Stimulated activated CD8-positive, alpha-beta memory T cell treated with anti-CD3 and anti-CD28 coated beads, Interleukin-4, amount 100 ng/mL, for 1 hour (primary cell): ENCODE measurements around the gene ABCC12.
"Not testable (repeated sequence)": the region's sequence is repeated elsewhere in the genome, so short reads cannot be mapped to it uniquely, and the experiment has no call there.

Experiments used
- DNase-seq, 2 donors: peaks; one replicate each; pipeline ENCODE4 v3.0.0-alpha.2; 2020; ENCODE audit warnings: low read depth in 2 of 2, low spot score in 1 of 2

Gene ABCC12

DNA sequence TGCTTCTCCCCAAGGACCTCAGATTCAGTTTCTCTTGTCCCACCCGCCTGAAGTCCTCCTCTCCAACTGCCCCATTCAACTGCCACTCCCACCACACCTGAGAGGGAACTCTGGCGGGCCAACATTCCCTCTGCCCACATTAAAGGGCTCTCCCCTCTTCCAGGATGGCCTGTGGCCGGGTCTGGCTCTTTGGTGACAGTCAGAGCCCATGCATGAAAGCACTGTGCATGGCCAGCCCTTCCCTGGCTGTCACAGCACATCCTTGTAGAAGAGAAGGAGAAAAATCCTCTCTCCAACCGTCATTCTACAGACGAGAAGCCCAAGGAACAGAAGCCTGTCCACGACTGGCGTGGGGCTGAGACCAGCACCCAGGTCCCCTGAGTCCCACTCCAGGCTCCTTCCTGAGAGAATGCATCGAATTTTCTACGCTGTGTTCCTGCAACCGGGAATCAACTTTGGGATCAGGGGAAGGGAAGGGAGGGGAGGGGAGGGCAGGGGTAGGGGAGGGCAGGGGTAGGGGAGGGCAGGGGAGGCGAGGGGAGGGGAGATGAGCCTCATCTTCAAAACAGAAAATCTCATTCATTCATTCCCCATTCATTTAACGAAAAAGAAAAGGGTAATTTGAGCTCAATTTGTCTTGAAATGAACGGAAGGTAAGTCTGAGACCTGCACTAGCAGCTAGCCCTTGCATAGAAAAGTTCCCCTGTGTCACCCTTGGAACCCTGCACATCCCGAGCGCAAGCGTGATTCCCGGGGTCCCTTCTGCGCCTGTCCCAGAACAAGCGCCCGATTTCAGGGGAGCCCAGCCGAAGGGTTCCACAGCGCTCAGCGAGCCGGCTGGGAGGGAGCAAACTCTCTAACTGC lies at the start of gene ABCC12:
ABCC12 (minus strand) TSS at position 68 of the 864 bp plus-strand sequence. CDS start 9,569 bp downstream, outside the sequence.
- no peak for DNase-seq

DNA sequence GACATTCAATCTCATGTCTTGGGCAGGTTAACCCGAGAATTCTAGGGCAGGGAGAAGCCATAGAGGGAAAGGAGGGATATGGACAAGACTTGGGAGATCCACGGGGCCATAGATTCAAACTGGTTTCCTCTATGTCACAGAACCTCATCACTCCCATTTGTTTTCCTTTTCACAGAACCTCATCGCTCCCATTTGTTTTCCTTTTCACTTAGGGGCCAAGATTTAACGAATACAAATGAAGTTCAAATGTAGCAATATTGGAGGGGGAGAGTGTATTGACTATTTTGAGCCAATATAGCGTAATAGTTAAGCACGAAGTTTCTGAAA lies 49.0 kb upstream of the ABCC12 start:
- DNase-seq, result no peak

DNA sequence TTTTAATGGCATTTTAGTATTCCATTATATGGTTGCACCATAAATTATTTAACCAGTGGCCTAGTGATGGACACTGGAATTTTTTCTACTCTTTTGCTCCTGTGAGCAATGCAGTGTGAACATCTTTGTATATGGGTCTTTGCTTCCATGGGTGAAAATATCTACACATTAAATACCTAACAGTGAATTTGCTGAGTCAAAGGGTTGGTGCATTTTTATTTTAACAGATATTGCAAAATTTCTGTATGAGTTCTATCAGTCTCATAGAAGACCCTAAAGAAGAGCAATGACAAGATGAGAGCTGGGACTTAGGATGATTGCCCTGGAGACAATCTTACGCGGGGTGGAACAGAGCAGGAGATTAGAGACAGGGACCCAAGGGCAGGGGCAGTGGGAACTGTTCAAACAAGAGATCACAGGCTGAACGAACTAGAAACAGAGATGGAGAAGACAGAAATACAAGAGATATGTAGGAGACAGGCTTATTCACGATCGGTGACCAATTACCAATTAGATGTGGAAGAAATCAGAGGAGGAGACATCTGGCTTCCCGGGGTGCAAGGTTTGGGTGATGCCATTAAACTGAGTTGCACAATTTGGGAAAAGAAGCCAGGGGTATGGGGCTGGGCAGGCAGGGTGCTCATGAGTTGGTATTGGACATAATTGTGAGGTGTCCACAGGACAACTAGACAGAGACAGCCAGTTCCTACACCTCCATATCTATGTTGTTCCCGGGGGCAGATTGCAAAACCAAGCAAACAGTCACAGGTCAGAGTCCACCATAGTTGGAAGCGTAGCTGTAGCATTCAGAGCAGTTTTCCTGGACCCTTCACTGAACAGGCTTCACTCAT lies 48.4 kb upstream of the ABCC12 start:
- DNase-seq, result no peak

DNA sequence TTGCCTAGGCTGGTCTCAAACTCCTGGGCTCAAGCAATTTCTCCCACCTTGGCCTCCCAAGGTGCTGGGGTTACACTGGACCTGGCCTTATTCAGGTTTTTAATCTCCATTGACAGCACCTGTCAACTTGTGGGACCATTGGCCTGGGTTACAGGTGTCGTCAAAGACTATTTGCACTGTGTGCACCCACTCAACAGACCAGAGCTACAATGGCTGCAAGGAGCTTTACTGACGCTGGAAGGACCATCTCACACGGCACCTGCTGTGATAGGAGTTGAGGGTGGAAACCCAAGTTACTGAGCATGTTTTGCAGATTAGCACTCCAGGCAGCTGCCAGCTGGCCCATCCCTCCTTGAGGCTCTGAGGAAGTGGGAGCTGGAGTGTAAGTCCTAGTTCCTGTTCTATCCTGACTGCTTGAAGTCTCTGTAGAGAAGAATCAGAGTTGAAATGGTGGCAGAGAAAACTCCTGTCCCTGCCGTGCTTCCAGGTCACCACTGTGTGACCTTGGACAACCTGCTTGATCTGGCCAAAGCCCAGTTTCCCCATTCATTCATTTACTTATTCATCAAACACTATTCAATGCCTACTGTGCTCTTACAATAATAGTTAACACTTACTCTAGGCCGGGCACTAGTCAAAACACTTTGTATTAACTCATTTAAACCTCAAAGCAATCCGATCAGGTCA lies 45.9 kb upstream of the ABCC12 start:
- no peak for DNase-seq

DNA sequence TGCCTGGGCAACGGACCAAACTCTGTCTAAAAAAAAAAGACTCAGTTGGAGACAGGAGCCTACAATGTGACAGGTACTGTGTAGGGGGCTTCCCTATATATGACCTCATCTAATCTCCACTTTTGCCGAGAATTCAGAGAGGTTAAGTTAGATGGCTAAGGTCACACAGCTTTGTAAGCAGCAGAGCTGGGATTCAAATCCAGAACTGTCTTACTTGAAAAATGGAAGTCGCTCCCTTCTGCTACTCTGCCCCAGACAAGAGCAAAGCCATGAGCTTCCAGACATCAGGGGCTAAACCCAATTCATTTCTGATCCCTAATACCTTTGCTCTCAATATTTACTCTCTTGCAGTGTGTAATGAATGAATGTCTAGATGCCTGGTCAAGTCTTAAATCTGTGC lies 41.5 kb upstream of the ABCC12 start:
- no peak for DNase-seq

DNA sequence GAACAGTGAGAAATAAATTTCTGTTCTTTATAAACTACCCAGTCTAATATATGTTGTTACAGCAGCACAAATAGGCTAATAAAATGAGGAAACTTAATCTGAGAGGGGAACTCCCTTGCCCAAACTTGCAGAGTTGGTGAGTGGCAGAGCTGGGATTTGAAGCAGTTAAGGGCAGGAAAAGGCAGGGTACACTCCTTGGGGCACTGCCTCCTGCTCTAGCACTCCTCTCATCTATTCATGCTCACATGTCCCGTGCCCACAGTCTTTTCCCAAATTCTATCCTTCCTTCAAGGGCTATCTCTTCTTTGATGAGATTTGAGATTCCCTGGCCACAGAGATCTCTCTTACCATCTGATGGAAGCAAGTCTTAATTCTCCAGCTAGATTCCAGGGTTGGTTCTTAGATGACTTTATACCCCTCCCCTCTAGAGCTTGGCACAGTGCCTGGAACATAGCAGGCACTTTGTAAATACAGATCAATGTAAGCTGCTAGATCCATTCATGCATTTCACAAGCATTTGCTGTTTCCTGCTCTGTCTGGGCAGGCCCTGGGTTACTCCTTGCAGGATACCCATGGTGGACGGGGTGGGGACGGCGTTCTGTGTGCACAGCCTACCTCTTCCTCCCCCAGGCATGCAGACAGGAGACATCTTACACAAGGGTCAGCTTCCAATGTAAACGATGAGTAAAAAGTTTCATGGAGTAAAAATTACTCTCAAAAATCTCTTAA lies 39.2 kb upstream of the ABCC12 start:
- DNase-seq, result no peak

DNA sequence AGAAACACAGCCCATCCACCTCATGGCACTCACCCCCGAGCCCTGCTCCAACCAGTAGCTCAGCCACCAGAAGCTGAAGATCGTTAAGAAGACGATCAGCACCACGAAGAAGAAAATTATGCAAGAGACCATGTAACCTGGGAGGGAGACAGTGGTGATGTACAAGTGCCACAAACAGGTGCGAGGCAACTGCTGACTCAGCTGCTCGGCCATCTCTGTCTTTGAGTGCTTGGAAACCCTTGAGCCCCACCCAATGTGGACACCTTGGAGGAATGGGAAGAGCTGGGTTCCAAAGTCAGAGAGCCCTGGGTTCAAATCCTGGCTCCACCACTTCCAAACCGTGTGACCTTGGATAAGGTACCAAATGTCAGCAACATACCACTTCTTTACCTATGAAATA lies 38.1 kb upstream of the ABCC12 start:
- no peak for DNase-seq

DNA sequence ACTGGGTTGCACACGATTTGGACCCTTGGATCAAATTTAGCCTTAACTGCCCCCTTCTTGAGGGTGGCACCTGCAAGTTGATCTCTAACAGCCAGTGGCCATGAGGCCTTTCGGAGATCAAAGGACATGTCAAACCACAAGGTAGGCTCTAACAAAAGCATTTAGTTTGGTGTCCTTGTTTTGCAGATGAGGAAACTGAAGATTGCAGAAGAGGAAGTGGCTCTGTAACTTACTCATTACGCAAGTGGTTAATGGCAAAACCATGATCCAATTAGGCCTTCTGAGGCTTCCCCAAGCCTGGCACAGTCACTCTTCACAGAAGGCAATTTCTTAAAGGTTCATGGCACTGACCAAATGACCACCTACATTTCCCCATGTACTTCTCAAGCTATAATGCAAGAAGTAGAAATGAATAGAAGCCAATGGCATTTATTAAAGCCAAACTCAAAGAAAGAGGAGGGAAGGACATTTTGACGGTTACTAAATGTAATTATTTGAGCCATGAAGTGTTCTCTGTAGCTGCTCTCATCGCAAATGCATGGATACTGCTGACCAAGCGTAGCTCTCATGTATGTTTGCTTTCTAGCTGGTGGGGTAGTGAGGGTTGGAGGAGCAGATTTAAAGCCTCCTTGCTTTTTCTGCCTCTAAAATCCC lies 32.8 kb upstream of the ABCC12 start:
- no peak for DNase-seq

DNA sequence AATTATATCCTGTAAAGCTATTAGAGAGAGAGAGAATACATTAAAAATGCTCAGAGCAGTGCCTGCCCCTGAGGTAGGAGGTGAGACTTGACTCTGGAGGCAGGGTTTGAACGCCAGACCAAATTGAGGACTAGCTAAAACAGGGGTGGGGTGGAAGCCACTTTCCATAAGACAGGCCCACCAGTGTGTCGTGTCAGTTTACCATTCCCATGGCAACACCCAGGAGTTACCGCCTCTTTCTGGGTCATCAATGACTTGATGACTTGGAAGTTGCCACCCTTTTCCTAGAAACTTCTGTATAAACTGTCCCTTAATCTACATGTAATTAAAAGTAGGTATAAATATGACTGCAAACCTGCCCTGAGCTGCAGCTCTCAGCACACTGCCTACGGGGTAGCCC lies 32.0 kb upstream of the ABCC12 start:
- no peak for DNase-seq

DNA sequence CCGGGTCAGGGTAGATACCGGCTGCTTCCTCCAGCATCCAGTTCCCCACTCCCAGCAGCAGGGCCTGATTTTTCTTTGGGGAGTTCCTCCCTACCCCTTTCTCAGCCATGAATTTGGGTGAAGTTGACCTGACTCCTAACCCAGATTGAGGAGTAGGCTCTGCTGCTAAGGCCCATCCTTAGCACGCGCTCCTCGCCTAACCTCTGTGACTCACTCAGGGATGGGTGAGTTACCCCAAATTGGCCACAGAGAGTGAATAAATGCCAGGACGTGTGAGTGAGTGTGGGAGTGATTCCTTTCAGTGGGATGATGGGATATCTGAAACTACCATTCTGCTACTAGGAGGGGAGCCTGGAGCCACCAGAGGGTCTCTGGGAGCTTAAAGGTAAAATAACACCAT lies 28.9 kb upstream of the ABCC12 start:
- DNase-seq, result no peak

DNA sequence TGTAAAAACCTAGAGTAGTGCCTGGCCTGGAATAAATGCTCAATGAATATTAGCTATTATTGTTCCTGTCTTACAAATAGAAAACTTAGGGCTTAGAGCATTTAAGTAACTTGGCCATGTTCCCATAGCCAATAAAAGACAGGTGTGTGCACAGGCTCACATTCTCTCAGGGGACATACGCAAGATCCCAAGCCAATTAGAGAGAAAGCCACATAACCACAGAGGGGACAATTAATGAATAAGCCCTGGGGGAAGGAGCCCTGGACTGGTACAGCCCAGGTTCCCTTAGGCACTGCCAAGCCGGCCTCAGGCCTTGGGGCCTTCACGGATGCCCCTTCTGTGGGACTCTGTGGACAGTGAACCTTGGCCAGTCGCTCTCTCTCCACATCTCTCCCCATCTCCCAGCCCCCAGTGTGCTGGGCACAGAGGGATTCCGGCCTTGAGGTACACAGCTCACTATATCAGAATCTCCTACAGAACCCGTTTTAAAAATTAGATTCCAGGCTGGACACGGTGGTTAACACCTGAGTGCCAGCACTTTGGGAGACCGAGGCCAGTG lies 27.3 kb upstream of the ABCC12 start:
- DNase-seq, result no peak

DNA sequence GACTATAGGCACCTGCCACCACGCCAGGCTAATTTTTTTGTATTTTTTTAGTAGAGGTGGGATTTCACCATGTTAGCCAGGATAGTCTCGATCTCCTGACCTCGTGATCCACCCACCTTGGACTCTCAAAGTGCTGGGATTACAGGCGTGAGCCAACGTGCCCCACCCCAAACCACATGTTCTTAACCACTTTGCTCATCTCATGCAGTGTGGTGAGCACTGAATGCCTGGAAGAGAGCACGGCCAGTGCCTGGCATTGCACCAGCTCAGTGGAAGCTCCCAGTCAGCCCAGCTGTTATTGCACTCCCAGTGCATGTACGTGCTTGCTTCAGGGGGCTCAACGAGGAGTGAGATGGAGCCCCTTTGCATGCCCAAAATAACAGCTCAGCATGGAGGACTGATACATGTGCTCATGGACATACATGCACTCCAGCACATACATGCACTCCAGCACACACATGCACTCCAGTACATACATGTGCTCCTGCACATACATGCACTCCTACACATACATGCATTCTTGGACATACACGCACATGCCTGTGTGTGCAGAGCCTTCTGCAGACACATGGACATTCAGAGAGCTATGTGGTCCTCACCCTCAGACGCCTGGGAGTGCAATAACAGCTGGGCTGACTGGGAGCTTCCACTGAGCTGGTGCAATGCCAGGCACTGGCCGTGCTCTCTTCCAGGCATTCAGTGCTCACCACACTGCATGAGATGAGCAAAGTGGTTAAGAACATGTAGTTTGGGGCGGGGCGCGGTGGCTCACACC lies 26.1 kb upstream of the ABCC12 start:
- DNase-seq, result not testable (repeated sequence)

DNA sequence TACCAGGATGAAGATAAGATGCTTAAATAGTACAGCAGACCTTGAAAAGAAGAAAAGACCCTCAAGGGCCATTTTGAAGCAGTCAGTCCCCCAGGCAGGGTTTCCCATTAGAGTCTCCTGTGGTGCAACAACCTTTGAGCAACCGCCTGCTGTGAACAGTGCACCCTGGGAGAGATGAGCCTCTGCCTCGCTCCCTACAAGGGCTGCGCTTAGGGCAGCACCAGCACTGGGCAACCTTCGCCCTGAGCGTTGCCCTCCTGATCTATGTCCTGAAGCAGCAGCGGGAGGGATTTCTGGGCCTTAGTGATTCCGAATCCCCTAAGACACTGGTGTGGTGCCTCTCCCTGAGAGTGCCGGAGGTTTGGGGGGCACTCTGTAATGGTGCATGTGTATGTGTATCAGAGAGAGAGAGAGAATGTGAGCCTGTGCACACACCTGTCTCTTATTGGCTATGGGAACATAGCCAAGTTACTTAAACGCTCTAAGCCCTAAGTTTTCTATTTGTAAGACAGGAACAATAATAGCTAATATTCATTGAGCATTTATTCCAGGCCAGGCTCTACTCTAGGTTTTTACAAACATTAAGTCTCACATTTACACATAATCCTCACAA lies 25.2 kb upstream of the ABCC12 start:
- DNase-seq, result no peak

DNA sequence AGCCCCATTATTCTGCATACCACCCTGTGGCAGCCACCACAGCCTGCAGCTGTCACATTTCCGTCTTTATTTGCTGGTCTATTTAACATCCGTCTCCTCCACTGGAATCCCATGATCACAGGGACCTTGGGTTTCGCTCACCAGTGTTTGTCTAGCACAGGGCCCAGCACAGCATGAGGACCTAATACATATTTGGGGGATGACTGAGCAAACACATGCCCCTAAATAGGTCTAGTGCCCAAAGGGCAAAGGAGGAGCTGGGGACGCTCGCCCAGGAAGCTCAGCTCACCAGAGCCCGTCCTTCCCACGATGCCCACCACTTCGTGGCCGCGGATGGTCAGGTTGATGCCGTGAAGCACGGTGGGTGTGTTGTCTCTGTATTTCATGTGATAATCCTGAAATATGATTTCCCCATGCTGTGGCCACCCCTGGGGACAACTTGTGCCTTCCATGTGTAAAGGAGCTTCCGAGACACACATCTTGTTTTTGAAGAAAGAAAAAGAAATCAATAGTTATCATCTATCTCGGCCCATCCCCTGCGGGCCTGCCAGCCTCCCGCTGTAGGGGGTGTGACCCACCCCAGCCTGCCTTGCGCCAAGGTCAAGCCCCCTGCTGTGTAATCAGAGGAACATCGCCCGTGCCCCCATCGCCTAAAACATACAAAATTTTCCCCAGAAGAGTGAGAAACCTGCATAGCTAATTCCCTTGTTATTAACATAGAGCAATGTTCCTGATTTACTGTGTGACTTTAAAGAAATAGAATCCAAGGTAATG lies 21.0 kb upstream of the ABCC12 start:
- DNase-seq, result no peak

DNA sequence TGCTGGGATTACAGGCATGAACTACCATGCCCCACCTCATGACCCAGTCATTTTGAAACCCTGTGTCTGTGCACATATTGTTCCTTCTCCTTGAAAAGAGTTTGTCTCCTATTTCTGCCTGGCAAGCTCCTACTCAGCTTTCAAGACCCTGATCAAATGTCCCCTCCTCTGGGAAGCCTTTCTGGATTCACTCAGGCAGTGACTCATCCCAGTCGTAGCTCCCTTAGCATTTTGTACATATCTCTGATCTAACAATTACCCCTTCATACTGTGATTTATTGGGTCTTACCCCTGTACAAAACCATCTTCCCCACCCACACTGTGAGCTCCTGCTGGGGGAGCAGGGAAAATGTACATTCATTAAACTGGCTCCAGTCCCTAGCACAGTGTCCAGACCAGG lies 18.1 kb upstream of the ABCC12 start:
- DNase-seq, result no peak

DNA sequence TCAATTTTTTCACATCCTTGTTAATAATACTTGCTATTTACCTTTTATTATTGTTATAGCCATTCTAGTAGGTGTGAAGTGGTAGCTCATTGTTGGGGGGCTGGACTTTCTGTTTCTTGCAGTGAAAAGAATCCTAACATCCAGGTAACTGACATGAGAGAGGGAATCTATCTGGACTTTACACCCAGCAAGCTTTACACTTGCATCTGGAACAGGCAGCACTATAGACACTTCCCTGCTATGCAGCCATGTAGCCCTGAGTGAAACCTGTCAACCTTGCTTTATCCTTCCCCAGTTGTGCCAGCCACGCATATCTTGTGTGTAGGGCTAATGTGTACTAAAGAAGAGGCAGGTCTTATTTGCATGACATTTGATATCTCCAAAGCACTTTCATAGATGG lies 16.9 kb upstream of the ABCC12 start:
- DNase-seq, result no peak

DNA sequence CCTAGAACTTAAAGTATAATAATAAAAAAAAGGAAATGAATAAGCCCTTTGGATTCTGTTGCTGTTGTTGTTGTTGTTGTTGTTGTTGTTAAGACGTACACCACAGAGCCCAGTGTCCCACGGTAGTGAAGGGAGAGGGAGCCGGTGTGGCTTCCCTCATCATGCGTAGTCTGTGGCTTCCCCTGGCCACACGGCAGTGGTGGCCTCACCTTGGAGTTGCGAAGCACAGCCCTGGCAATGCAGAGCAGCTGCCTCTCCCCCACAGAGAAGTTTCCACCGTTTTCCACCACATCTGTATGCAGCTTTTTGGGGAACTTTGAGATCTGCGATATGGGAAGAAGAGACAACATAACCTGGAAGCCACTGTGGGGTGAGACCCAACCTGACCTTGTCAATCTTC lies 14.1 kb upstream of the ABCC12 start:
- DNase-seq, result no peak

DNA sequence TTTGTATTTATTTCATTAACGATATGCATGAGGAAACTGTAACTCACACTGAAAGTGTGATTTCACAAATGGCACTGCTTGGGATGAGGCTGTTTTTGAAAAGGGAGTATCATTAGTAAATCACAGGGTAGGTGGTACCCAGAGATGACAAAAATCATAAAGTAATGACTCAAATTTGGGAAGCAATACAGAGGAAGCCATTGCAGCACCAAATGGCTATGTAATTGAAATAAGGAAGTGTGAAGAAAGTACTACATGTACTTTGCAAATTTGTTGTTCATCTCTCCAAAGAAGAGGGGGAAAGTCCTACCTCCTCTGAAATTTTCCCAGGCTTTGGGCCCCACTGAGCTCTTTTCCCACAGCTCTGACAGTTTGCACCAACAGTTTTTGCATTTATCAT lies 12.3 kb upstream of the ABCC12 start:
- no peak for DNase-seq
